NCI-H2227 (cell line): ENCODE data around the gene IFIT5.
"Not testable (repeated sequence)": the region's sequence is repeated elsewhere in the genome, so short reads cannot be mapped to it uniquely, and the experiment has no call there.

Source experiments
- DNase-seq: peaks from one replicate; lab custom pipeline; 2025; ENCODE audit not compliant: unreplicated experiment; lab: John Stamatoyannopoulos, UW

Gene IFIT5

GRCh38 chr10:89414146-89414878 is at the start of gene IFIT5:
IFIT5 (plus strand) TSS chr10:89414568; CDS start chr10:89414799, 231 bp downstream.
- DNase-seq, result peak; percentile 80

DNA sequence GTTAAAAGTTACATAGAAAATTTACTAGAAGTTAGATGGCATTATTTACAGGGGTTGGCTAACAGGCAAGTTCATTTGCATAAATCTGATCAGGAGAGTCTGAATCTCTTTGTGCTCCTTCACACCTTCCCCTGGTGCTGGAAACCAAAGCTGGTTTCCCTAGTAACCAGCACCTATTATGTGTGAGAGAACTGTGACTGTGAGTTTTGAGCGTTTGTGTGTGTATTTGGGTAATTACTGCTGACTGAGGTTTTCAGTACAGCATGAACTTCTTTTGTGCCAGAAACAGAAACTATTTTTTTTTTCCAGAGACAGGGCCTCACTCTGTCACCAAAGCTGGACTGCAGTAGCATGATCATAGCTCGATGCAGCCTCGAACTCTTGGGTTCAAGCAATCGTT is 46.8 kb upstream of the IFIT5 start:
- no peak for DNase-seq

GRCh38 chr10:89368129-89368528 is 46.2 kb upstream of the IFIT5 start:
- DNase-seq, result no peak

DNA sequence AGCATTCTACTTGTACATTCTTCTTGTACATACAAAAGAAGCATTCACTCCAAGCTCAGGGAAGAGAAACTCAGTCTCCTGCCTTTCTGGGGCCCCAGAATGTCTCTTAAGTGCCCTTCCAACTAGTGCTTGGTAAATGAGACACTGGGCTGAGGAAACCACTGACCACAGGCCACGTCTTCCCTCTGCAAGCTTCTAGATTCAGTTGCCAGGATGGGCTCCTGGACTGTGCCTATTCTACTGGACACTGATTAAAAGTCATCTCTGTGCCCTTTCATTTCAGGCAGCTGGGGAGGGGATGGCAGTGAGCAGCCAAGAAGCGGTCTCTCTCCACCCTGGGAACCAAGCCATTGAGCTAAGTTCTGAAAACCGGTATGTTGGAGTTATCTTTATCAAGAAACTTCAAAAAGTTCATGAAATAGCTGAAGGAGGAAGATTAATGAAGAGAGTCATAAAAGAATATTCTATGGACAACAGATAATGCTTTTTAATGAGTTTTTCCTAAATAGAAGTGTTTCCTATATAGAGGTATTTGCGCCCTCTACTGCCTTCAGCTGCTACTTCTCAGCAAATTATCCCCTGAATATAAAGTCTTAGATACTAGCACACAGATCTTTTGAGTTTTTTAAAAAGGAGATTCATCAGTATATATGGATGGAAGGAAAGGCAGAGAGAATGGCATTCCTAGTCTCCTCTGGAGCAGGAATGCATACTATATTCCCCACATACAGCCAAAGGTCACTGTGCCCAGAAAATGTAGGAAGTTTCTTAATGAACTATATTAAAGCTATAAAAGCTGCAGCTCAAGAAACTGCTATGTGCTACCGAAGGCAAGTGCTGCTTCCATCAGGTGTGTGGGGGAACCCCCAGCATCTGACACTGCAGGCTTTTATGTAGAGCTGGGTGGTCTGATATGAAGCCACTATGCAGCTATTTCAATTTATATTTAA is 44.9 kb upstream of the IFIT5 start:
- DNase-seq, result no peak

GRCh38 chr10:89371079-89371478 is 43.3 kb upstream of the IFIT5 start:
- DNase-seq, result no peak

DNA sequence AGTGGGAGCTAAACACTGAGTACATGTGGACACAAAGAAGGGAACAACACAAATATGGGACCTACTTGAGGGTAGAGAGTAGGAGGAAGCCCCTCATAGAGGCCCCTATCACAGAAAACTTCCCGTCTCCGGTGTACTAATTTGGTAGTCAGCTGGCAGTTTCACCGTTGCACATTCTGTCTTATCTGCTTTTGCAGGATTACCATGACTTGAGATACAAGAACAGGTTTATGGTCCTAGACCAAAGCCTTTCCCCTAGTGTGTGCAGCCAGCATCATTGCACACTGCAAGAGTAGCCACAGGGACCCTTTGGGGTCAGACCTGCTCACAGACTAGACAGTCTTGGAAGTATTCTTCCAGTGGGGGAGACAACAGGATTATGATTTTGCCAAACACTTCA is 42.4 kb upstream of the IFIT5 start:
- DNase-seq, result no peak

DNA sequence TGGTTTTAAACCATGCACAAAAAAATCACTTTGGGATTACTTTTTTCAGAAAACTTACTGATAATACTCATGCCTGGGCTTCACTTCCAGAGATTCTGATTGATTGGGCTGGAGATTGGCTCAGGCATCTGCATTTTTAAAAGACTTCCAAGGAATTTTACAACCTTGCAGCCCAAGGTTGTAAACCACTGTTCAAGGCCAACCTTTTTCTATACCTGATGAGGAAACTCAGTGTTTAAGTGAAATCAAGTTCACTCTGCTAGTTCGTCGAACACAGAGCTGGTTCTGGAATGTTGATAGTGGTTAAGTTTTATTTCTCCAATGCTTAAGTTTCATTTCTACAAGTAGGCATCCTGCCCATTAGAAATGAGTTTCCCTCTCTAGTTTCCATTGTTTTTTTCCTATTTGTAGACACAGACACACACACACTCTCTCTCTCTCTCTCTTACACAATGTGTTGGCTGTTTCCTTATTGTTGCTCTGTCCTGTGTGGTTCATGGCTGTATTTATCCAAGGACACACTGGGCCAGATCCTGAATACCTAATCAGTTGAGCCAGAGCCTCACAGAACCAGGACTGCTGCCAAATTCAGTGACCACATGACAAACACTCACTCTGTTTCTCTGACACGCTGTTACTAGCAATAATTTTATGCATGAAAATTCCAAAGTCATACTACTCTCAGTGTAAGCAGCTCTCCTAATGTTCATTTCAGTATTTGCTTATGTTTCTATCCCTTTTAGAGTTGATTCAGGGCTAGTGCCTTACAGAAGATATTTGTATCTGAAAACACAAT is 40.3 kb upstream of the IFIT5 start:
- DNase-seq, result no peak

DNA sequence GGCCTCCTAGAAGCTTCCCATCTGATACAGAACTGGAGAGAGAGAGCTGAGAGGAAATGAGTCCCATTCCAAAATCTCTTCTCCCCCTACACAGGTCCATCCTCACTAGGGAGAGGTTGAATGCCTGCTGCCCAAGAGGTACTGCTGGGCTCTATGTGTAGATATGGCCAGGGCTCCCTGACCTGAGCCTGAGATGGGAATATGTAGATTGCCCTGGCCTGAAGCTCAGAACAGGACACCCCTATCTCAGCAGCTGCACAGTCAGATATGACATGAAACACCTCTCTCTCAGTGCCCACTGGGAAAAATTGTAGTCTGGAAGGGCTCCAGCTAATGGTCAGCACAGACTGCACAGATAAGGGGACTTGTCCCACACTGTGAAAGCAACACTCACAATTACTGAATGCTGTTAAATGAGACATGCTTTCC is 39.6 kb upstream of the IFIT5 start:
- no peak for DNase-seq

- DNase-seq, result no peak
Measured at GRCh38 chr10:89377705-89378637, 36.4 kb upstream of the IFIT5 start, which contains the start of gene IFIT1B. IFIT1B (plus strand) TSS chr10:89378056; CDS start chr10:89378136, 80 bp downstream.

GRCh38 chr10:89379103-89379502 is 35.3 kb upstream of the IFIT5 start:
- DNase-seq, result no peak

GRCh38 chr10:89382757-89383156 is 31.6 kb upstream of the IFIT5 start:
- DNase-seq, result no peak

DNA sequence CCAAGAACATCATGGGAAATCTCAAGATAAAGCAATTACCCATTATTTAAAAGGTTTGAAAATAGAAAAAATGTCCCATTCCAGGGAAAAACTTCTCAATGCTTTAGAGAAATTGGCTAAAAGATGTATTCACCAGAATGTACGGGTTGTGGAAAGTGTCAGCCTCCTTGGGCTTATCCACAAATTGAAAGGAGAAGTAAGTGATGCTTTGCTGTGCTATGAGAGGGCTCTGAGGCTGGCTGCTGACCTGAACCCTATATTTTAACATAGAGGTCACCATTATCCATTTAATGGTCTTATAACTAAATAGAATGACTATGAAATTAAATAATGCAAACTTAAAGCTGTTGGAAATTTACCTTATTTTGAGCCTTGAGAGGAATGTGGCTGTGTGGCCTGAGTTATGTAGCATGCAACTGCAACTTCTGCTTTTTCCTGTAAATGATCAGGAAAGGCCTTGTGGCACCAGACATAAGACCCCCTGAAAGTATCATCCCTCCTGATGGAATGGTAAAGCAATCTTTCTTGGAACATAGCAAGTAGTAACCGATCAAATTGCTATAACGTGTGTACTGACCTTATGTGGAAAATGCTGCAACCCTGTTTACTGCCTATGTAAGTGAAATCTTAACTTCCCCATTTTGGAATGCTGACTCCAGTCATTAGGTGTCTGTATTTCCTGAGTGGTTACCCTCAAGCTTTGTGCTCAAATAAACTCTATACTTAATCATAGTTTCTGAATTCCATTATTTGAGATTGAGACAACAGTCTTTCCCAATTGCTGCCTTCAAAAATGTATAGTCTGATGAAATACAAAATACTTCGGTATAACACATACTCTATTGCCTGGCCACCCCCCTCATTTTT is 29.7 kb upstream of the IFIT5 start:
- DNase-seq, result no peak

DNA sequence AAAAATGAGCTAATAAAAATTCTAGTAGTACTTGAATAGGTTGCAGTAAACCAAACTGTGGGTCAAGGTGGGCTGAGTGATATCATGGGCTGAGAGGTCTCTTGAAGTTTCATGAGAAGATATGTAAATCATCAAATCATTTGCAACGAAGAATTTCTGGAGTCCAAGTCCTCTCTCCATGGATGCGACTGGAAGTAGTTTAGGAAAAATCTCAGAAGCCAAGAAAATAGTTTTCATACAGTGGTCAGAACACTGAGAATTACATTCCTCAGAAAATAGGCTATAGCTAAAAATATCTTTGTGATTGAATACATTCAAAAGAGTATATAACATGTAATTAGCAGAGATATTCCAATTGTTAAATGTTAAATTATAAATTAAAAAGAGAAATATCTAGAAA is 25.6 kb upstream of the IFIT5 start:
- DNase-seq, result no peak

GRCh38 chr10:89389254-89389653 is 25.1 kb upstream of the IFIT5 start:
- no peak for DNase-seq

DNA sequence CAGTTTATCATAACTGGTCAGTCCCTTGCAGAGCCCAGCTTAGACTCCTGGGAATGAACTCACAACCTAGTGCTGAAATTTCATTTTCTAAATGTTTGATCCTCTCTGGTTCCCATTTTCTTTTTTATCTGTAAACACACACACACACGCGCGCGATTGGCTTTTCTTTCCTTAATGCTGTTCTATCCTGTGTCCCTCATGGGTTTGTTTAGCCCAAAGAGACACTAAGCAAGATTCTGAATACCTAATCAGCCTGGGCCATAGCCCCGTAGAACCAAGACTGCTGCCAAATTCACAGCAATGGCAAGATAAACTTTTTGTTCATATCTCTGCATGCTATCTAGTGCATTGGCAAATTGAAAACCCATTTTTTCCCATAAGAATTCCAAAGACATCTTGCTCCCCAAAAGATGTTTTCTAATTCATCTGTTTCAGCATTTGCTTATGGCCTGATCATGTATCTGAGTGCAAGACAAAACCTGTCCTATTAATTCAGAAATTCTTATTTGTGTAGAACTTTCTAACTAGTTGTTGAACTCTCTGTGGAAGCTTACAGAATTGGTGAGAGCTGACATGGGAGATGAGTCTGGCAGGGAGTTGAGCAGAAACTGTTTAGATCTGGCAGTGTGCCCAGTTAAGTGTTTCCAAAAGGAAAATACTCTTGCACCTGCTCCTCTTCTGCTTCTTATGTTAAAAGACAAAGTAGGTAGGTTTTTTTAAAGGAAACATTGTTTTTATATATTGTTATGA is 23.7 kb upstream of the IFIT5 start:
- no peak for DNase-seq

- not testable (repeated sequence) for DNase-seq
Measured at GRCh38 chr10:89391226-89391576, 23.2 kb upstream of the IFIT5 start.

GRCh38 chr10:89391907-89392756 is 22.2 kb upstream of the IFIT5 start, which contains the start of gene IFIT1:
IFIT1 (plus strand) TSS chr10:89392623; CDS start chr10:89392713, 90 bp downstream.
- peak; percentile 60 for DNase-seq
